ENCODE measurements around the gene P2RX7. TPM values are rescaled to one million over a fixed set of nuclear protein-coding genes. Genes with fewer than 3 reads are reported as not detected.

The P2RX7 gene
- total and polyA plus RNA-seq, 12 donors: 1.2 to 13.5 (median 6.2) TPM

GRCh38 chr12:121123488-121123887 is 9.2 kb upstream of the P2RX7 start:
- WGBS, 4 donors: 59 to 81% (median 69%) methylated on average over 2 of the region's 2 CpGs

GRCh38 chr12:121124402-121125109 is 8.1 kb upstream of the P2RX7 start:
- H3K36me3 ChIP-seq (replicated peaks in 1 of 2): no peaks in the 10 kb centered on the region
- H3K27me3 ChIP-seq: no peaks in the 10 kb centered on the region
- H3K9me3 ChIP-seq (replicated peaks in 1 of 3): no peaks in the 10 kb centered on the region
- 72 to 87% (median 85%) methylated on average over 4 of the region's 4 CpGs for WGBS, 4 donors
- DNase-seq: peak in 5 of 7 donors; percentile 16 to 42 (median 35)
- intact Hi-C loops (cut with DNase I): no loop called here
- no peak overlapping the region for H3K27ac ChIP-seq
- TF ChIP-seq CTCF (IDR thresholded peaks at IDR 0.05) (no peak), POLR2A (IDR thresholded peaks at IDR 0.05) (no peak)
- H3K4me1 ChIP-seq (replicated peaks in 1 of 2): peaks cover 0 to 19% of the 10 kb centered on the region in 2 donors
- no peak overlapping the region for H3K4me3 ChIP-seq

More at GRCh38 chr12:121123488-121123887, 9.2 kb upstream of the P2RX7 start:
- Histone ChIP-seq H3K27ac (no peak overlapping the region), H3K4me1 (replicated peaks in 1 of 2) (peaks cover 0 to 8% of the 10 kb centered on the region in 2 donors), H3K27me3 (no peaks in the 10 kb centered on the region), H3K36me3 (replicated peaks in 1 of 2) (no peaks in the 10 kb centered on the region), H3K4me3 (no peak overlapping the region), H3K9me3 (replicated peaks in 1 of 3) (no peaks in the 10 kb centered on the region)
- TF ChIP-seq POLR2A (IDR thresholded peaks at IDR 0.05): no peak
- no peak for TF ChIP-seq CTCF (IDR thresholded peaks at IDR 0.05)
- intact Hi-C loops (cut with DNase I): no loop called here
- no peak for DNase-seq

GRCh38 chr12:121127501-121127900 is 5.2 kb upstream of the P2RX7 start:
- DNase-seq: no peak
- H3K4me3 ChIP-seq: no peak overlapping the region
- H3K9me3 ChIP-seq (replicated peaks in 1 of 3): no peaks in the 10 kb centered on the region
- no peaks in the 10 kb centered on the region for H3K36me3 ChIP-seq (replicated peaks in 1 of 2)
- WGBS, 4 donors: 42 to 65% (median 51%) methylated on average over 3 of the region's 3 CpGs
- intact Hi-C loops (cut with DNase I): no loop called here
- H3K27me3 ChIP-seq: no peaks in the 10 kb centered on the region
- H3K4me1 ChIP-seq (replicated peaks in 1 of 2): peaks cover 0 to 27% of the 10 kb centered on the region in 2 donors
- TF ChIP-seq CTCF (IDR thresholded peaks at IDR 0.05): no peak
- no peak for TF ChIP-seq POLR2A (IDR thresholded peaks at IDR 0.05)
- no peak overlapping the region for H3K27ac ChIP-seq

GRCh38 chr12:121128908-121129810 is 3.5 kb upstream of the P2RX7 start:
- Histone ChIP-seq H3K4me3 (peak overlapping the region in 1 of 4 donors; percentile 17), H3K27me3 (no peaks in the 10 kb centered on the region), H3K9me3 (replicated peaks in 1 of 3) (no peaks in the 10 kb centered on the region), H3K36me3 (replicated peaks in 1 of 2) (no peaks in the 10 kb centered on the region), H3K27ac (peak overlapping the region; percentile 1 to 79 (median 38)), H3K4me1 (replicated peaks in 1 of 2) (peaks cover 8 to 41% of the 10 kb centered on the region in 2 donors)
- 17 to 23% (median 17%) methylated on average over 11 of the region's 11 CpGs for WGBS, 4 donors
- no peak for TF ChIP-seq CTCF (IDR thresholded peaks at IDR 0.05)
- TF ChIP-seq POLR2A (IDR thresholded peaks at IDR 0.05): no peak
- intact Hi-C loops (cut with DNase I): no loop called here
- DNase-seq: peak; percentile 79 to 95 (median 92)

All from adrenal gland (tissue), 12 donors.